ENCODE results near the gene GLTP.

DNA sequence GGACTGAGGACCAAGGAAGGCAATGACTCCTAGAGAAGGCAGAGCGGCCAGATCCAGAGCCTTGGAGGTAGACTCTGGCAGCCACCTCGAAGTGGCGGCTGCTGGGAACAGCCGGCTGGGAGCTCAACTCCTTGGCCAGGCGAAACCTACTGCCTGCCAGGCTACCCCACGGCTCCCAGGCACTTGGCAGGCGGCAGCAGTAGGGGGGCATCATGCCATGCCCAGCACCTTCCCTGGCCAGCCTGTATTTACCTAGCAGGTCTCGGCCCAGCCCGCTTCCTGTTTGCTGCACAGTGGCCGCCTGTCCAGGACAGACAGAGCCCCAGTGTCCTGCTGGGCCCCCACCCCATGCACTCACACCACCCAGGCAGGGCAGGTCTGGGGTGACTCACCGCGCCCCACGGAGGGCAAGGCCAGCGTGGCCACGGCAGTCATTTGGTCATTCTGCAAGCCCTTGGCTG is 57.4 kb downstream of the GLTP start:
- TF ChIP-seq POLR2A (IDR thresholded peaks at IDR 0.05) = no peak
- TF ChIP-seq, protein P1, sequence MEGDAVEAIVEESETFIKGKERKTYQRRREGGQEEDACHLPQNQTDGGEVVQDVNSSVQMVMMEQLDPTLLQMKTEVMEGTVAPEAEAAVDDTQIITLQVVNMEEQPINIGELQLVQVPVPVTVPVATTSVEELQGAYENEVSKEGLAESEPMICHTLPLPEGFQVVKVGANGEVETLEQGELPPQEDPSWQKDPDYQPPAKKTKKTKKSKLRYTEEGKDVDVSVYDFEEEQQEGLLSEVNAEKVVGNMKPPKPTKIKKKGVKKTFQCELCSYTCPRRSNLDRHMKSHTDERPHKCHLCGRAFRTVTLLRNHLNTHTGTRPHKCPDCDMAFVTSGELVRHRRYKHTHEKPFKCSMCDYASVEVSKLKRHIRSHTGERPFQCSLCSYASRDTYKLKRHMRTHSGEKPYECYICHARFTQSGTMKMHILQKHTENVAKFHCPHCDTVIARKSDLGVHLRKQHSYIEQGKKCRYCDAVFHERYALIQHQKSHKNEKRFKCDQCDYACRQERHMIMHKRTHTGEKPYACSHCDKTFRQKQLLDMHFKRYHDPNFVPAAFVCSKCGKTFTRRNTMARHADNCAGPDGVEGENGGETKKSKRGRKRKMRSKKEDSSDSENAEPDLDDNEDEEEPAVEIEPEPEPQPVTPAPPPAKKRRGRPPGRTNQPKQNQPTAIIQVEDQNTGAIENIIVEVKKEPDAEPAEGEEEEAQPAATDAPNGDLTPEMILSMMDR (IDR thresholded peaks at IDR 0.05) = no peak

All from heart left ventricle (tissue), 13 donors.